Measurements from ENCODE around the gene IFNG-AS1.

IFNG-AS1 gene

DNA sequence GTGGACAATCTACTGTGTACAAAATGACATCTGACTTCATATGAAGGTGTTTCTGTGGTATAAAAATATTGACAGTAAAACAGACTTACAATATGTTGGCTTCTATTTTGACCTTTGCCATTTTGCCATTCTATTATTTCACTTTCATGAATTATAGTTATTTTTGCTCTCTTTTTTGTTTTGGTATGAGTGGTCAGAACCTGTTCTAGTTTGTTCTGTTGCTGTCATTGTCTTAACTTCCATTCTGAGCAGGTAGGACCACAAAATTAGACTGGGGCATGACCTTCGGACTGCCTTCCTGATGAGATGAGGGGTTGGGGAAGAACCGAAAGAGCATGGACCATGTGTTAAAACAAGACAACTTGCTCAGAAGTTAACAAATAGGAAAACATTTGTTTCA, 36.5 kb upstream of the IFNG-AS1 start:
- no peak overlapping the region for H3K4me3 ChIP-seq (ENCODE audit: low read depth, low read length)
- in situ Hi-C loops (cut with HindIII; ENCODE audit: low sequenced_read_pairs), result no loop called here
- DNase-seq (ENCODE audit: low read depth), result no peak
- TF ChIP-seq, protein P1, sequence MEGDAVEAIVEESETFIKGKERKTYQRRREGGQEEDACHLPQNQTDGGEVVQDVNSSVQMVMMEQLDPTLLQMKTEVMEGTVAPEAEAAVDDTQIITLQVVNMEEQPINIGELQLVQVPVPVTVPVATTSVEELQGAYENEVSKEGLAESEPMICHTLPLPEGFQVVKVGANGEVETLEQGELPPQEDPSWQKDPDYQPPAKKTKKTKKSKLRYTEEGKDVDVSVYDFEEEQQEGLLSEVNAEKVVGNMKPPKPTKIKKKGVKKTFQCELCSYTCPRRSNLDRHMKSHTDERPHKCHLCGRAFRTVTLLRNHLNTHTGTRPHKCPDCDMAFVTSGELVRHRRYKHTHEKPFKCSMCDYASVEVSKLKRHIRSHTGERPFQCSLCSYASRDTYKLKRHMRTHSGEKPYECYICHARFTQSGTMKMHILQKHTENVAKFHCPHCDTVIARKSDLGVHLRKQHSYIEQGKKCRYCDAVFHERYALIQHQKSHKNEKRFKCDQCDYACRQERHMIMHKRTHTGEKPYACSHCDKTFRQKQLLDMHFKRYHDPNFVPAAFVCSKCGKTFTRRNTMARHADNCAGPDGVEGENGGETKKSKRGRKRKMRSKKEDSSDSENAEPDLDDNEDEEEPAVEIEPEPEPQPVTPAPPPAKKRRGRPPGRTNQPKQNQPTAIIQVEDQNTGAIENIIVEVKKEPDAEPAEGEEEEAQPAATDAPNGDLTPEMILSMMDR (IDR thresholded peaks at IDR 0.05; ENCODE audit: low read depth, low read length, missing control alignments), result no peak

DNA sequence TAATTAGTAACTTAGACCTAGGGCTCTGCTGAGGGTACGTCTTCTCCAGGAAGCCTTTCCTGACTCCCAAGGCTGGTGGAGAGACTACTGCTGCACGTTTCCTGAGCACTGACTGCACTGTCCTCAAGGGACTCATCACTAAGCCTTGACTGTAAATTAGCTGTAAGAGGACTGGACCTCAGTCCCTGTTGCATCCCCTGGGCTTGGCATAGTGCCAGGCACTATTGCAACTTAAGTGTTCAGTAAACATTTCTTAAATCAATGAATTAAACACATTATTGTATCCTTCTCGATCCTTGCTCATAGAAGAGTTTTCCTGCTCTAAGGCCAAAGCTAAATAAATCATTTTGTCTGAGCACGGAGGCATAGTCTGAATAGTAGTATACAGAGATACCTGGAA, 31.9 kb upstream of the IFNG-AS1 start:
- DNase-seq (ENCODE audit: low read depth), result no peak
- in situ Hi-C loops (cut with HindIII; ENCODE audit: low sequenced_read_pairs), result no loop called here
- TF ChIP-seq, protein P1 (IDR thresholded peaks at IDR 0.05; ENCODE audit: low read depth, low read length, missing control alignments), result no peak
- no peak overlapping the region for H3K4me3 ChIP-seq (ENCODE audit: low read depth, low read length)

DNA sequence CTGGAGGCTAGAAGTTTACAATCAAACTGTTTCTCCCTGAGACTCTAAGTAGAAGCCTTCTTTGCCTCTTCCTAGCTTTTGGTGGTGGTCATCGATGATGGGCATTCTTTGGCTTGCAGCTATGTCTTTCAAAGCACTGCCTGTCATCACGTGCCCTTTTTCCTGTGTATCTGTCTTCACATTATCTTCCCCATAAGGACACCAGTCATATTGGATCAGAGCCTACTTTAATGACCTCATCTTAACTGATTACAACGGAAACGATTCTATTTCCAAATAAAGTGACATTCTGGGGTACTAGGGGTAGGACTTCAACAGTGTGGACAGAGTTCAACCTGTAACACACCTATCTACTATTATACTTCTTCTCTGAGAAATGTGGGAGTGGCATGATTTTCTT, 31.1 kb upstream of the IFNG-AS1 start:
- TF ChIP-seq, protein P1 (IDR thresholded peaks at IDR 0.05; ENCODE audit: low read depth, low read length, missing control alignments), result no peak
- DNase-seq (ENCODE audit: low read depth), result no peak
- in situ Hi-C loops (cut with HindIII; ENCODE audit: low sequenced_read_pairs), result no loop called here
- no peak overlapping the region for H3K4me3 ChIP-seq (ENCODE audit: low read depth, low read length)

DNA sequence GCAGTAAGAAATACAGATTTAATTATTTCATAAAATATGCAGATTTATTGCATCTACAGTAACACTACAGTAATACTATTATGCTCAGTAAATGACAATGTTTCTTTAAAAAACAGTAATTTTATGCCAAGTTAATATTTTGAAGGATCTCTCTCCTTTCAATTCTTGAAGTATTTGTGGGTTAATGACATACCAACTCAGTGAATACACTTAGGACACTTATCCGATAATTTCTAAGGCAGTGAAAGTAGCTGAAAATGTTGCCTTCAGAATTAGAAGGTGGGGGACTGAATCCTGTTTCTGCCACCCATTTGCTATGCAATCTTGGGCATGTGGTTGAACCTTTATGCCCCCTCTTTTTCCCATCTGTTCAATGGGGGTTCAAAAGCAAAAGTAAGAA, 24.8 kb upstream of the IFNG-AS1 start:
- in situ Hi-C loops (cut with HindIII; ENCODE audit: low sequenced_read_pairs), result no loop called here
- TF ChIP-seq, protein P1 (IDR thresholded peaks at IDR 0.05; ENCODE audit: low read depth, low read length, missing control alignments), result no peak
- no peak for DNase-seq (ENCODE audit: low read depth)

DNA sequence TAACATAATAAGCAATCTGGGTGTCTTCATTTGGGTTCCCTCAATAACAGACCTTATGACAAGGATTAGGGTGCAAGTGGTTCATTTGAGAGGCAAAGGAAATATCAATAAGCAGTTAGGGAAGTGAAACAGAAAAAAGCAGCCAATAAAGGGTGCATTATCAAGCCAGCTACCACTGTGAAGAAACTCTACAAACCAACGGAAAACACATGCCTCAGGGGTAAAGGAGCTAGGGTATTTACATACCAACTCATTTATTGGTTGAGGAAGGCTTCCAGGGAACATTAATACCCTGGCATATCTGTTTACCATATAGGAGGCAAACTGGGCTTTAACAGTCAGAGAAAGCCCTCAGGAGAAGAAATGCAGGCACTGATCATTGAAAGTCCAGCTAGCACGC, 22.7 kb upstream of the IFNG-AS1 start:
- H3K4me3 ChIP-seq (ENCODE audit: low read depth, low read length), result no peak overlapping the region
- no peak for DNase-seq (ENCODE audit: low read depth)
- in situ Hi-C loops (cut with HindIII; ENCODE audit: low sequenced_read_pairs), result no loop called here
- TF ChIP-seq, protein P1 (IDR thresholded peaks at IDR 0.05; ENCODE audit: low read depth, low read length, missing control alignments), result no peak

More for the DNA sequence above, 24.8 kb upstream of the IFNG-AS1 start:
- H3K4me3 ChIP-seq (ENCODE audit: low read depth, low read length), result no peak overlapping the region

DNA sequence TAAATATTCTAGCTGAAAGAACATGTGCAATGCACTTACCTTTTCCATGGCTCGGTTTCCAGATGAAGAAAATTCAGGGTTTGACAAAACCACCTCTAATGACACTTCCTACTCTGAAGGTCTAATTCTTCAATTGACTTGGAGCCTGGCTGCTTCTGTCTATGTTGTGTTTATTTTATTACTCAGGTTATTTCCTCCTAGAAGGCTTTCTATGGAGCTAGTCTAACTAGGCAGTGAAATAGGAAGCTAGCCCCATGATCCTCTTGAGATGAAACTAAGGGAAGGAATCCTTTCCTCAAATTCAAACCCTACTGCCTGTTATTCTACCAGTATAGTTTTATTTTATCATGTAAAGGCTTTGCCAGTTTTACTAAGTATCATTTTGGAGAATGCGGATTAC, 20.9 kb upstream of the IFNG-AS1 start:
- TF ChIP-seq, protein P1 (IDR thresholded peaks at IDR 0.05; ENCODE audit: low read depth, low read length, missing control alignments), result no peak
- in situ Hi-C loops (cut with HindIII; ENCODE audit: low sequenced_read_pairs), result no loop called here

DNA sequence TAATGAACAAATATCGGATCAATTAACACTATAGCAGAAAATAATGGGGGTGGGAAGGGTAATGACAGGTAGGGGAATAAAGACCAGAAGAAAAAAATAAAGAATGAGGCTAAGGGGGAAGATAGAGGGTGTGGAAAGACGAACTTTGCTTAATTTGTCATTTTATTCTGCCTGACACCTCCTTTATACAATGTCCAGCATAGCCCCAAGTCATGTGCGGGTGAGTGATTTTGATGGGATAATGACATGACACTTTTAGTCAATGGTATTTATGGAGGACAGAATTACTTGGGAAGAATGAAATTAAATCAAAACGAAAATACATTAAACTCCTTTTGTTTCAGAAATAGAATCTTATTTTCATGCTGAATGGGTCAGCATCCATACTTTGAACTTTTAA, 20.5 kb upstream of the IFNG-AS1 start:
- no peak for DNase-seq (ENCODE audit: low read depth)
- H3K4me3 ChIP-seq (ENCODE audit: low read depth, low read length), result no peak overlapping the region
- TF ChIP-seq, protein P1 (IDR thresholded peaks at IDR 0.05; ENCODE audit: low read depth, low read length, missing control alignments), result no peak
- in situ Hi-C loops (cut with HindIII; ENCODE audit: low sequenced_read_pairs), result no loop called here

More for the DNA sequence above, 20.9 kb upstream of the IFNG-AS1 start:
- DNase-seq (ENCODE audit: low read depth), result no peak
- H3K4me3 ChIP-seq (ENCODE audit: low read depth, low read length), result no peak overlapping the region
